Activated CD4-positive, alpha-beta T cell treated with anti-CD3 and anti-CD28 coated beads for 4 hours (primary cell): ENCODE measurements around the gene GNL2.
"Not testable (repeated sequence)": the region's sequence is repeated elsewhere in the genome, so short reads cannot be mapped to it uniquely, and the experiment has no call there.

Experiments used
- DNase-seq, 2 donors: peaks; one replicate each; pipeline ENCODE4 v3.0.0-alpha.2; 2020

The GNL2 gene

DNA sequence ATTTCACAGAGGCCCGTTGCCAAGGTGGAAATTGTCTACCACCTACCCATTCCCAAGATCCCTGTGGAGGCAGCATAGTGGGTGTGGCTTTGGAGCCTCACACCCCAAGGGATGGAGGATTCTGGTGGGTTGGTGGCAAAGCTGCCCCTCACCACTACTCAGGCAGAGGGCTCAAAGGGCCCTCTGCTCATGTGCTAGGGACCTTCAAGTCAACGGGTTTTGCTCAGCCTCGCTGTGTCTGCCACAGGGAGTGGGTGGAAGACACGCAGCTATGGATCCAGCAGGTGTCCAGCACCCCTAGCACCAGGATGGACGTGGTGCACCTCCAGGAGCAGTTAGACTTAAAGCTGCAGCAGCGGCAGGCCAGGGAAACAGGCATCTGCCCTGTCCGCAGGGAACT, 36.7 kb downstream of the GNL2 start:
- no peak for DNase-seq

DNA sequence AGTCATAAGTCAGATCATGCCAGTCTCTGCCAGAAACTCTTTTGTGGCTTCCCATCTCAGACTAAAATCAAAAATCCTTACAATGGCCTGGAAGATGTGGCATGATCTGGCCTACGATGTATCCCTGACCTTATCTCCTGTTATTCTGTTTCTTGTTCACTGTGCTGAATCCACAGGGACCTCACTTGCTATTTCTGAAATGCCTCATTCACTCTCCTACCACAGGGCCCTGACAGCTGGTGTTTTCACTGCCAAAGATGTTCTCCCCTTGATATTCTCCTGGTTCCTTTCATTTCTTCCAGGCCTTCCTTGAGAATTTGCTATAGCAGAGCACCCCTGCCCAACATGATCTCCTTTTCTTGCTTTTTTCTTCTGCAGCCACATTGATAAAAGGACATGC, 37.3 kb downstream of the GNL2 start:
- DNase-seq: no peak

DNA sequence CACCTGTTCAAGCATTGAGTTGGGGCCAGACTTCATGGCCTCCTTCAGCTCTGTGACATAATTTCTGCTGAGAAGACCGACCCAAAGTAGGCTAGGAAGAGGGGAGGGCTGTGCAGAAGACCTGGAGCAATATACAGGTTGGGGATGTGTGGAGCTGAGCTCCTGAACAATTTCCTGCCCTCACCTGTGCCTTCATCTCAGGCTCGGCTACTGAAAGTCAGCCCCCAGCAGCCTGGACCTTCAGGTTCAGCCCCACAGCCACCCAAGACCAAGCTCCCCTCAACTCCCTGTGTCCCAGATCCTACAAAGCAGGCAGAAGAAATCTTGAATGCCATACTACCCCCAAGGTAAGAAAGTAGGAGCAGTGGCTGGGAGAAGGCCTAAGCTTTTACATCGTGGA, 38.3 kb downstream of the GNL2 start:
- no peak for DNase-seq

DNA sequence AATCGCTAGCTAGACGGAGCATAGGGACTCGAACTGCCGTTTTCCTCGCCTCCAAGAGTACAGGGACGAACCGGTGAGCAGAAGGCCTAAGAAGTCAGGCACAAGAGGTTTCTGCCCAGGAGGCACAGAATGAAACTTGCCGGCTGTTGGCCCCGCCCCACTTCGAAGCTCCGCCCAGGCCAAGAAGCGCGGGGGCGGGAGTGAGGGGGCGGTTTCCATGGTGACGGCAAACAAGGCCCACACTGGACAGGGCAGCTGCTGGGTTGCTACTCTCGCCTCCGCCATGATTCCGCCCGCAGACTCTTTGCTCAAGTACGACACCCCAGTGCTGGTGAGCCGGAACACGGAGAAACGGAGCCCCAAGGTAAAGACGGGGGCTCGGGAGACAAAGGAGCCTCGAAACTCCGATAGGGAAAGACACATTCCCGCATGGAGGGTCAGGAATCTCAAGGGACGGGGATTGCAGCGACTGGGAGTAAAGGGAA, 39.0 kb downstream of the GNL2 start, which contains the start of gene DNALI1:
TSS of gene DNALI1 (plus strand) at position 229 of the 485 bp plus-strand sequence. CDS start at position 284, 55 bp downstream.
- DNase-seq: no peak

DNA sequence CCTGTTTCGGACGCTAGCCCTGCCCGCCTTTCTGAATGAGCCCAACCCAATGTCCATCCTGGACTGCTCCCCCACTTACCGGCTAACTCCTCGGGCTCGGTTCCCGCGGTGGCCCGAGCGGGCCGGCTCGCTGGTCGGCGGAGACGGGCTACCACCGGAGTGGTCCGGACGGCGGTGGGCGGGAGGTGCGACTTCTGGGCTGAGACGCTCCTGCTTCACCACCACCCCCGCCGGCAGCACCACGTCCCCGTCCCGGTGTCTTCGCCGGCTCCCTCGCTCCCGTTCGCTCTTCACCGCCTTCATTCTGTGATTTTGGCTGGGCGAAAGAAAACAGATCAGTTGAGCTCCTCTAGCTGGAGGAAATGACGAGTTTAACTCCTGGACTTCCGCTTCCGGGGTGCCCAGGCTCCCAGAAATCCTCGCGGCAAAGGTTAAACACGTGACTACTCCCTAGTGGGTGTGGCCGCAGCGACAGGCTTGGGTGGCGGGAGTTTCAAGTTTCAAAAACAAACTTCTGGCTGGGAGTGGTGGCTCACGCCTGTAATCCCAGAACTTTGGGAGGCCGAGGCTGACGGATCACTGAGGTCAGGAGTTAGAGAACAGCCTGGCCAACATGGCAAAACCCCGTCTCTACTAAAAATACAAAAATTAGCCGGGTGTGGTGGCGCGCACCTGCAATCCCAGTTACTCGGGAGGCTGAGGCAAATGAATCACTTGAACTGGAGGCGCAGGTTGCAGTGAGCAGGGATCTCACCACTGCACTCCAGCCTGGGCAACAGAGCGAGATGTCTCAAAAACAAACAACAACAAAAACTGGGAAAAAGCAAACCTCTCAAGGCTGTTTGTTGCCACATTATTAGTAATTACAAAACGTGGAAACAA, 41.6 kb downstream of the GNL2 start, which contains the start of gene SNIP1:
TSS of gene SNIP1 (minus strand) at position 367 of the 882 bp plus-strand sequence. CDS start at position 303, 64 bp downstream.
- DNase-seq: peak; percentile 88 to 89

DNA sequence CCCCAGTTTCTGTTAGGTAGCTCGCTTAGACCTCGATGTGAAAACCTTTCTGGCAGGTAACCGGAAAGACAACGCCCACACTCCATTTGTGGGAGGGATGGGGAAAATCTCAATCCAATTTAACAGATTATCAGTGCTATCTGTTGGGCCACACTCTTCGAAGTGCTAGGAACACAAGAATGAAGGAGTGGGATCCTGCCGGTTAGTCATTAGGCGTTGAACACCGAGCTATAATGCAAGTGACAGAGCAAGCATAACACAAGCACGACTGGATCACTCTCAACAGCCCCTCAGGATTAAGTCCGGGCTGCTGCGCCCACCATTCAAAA, 42.2 kb downstream of the GNL2 start:
- DNase-seq: no peak

DNA sequence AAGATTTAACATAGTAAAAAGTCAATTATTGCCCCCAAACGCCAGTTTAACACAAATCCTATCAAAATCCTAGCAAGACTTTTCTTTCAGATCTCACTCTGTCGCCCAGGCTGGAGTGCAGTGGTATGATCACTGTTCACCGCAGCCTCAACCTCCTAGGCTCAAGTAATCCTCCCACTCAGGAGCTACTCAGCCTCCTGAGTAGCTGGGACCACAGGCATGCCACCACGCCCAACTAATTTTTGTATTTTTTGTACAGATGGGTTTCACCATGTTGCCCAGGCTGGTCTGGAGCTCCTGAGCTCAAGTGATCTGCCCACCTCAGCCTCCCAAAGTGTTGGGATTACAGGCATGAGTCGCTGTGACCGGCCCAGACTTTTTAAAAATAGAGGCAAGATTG, 46.4 kb downstream of the GNL2 start:
- DNase-seq: no peak

DNA sequence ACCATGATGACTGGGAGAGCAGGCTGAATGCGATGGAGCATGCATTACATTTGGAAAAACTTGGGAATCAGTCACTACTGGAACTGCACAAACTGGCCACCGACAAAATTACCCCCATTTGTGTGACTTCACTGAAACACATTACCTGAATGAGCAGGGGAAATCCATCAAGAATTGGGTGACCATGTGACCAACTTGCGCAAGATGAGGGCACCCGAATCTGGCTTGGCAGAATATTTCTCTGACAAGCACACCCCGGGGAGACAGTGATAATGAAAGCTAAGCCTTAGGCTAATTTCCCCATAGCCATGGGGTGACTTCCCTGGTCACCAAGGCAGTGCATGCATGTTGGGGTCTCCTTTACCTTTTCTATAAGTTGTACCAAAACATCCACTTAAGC, 50.7 kb downstream of the GNL2 start:
- no peak for DNase-seq

DNA sequence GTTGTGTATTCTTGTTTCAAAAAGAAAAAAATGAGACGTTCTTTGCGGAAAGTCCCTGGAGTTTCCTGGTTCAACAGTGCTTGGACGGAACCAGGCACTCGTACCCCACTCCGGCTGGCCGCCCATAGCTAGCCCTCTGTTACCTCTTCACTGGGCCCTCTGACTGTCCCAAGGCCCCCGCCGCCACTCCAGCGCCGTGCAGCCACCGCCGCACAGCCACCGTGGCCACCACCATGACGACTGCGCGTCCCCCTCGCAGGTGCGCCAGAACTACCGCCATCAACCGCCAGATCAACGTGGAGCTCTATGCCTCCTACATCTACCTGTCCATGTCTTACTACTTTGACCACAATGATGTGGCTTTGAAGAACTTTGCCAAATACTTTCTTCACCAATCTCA, 51.2 kb downstream of the GNL2 start:
- no peak for DNase-seq

DNA sequence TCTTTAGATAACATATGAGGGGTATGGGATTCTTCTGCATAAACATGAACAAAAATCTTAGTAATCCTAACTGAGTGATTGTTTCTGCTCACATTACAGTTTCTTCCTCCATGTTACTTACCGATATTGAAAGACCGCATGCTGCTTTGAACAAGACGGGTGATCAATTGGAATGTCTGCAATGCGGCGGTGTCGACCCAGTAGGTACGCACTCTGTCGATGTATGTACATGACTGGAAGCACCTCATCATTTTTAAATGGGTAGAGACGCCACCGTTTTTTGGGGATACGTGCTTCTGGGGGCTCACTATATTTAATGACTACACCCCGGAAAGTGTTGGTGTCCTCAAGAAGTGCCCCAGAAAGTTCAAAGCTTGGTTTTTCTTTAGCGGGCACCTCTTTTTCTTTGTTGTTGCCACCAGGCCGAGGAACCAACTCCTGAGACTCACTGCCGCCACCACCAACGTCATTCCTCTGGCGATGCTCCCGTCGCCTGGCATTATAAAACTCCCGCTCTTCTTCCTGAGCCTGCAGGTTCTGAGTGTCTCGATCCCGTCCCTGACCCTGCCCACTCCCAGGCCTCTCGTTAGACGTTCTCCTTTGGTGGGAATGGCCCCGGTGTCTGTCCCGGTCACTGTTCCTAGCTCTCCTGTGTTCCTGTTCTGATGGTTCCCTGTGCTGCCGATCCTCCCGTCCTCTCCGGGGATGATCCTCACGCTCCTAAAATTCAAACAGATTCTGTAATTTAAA, 55.5 kb downstream of the GNL2 start:
- DNase-seq: no peak

DNA sequence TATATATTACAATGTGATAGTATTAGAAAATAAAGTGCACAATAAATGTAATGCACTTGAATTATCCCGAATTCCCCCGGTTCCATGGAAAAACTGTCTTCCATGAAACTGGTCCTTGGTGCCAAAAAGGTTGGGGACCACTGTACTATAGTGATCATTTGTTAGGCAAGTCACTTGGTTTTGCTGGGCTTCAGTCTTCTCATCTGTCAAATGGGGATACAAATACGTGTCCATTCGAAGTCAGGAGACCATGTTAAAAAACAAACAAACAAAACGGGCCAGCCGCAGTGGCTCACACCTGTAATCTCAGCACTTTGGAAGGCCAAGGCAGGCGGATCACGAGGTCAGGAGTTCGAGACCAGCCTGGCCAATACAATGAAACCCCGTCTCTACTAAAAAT, 56.6 kb downstream of the GNL2 start:
- DNase-seq: not testable (repeated sequence)

DNA sequence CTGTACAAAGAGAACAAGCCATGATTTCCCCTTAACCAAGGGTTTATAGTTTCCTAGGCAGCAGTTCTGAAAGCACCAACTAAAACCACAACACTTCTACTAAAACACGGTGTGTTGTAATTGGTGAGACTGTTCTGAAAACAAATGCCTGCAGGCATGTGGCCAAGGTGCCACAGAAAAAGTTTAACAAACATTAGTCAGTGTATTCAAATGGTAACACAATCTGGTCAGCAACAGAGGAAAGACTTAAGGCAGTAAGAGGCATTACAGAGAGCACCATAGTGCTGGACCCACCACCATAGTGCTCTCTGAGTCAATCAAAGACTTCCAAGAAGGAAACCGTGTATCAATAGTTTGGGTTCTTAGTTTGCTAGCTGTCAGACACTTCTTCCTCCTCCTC, 58.4 kb downstream of the GNL2 start:
- no peak for DNase-seq

DNA sequence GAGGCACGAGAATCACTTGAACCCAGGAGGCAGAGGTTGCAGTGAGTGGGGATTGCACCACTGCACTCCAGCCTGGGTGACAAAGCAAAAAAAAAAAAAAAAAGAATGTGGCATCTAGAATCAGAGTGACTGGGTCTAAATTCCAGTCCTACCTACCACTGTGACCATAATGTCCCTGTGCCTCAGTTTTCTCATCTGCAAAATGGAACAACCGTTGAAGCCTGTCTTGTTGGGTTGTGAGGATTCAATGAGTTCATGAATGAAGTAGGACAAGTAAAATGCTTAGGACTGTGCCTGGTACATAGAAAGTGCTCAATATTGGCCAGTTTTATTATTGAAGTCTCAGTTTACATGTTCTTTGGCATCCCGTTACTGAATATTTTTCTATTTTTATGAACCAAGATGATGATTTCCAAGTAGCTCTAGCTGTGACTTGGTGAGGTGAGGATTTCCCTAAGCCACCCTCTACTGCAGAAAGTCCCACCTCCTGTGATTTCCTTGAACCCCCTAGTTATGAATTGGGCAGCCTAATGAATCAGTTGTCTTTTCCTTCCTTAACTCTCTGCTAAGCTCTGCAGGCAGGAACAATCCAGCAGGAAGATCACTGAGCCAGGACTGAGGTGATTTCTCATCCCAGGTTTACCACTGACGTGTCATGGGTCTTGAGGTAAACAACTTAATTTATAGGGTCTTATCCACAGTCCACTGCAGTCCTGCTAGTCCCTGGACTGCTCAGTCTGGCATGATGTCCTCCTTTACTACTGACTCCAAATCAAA, 62.2 kb downstream of the GNL2 start:
- no peak for DNase-seq

DNA sequence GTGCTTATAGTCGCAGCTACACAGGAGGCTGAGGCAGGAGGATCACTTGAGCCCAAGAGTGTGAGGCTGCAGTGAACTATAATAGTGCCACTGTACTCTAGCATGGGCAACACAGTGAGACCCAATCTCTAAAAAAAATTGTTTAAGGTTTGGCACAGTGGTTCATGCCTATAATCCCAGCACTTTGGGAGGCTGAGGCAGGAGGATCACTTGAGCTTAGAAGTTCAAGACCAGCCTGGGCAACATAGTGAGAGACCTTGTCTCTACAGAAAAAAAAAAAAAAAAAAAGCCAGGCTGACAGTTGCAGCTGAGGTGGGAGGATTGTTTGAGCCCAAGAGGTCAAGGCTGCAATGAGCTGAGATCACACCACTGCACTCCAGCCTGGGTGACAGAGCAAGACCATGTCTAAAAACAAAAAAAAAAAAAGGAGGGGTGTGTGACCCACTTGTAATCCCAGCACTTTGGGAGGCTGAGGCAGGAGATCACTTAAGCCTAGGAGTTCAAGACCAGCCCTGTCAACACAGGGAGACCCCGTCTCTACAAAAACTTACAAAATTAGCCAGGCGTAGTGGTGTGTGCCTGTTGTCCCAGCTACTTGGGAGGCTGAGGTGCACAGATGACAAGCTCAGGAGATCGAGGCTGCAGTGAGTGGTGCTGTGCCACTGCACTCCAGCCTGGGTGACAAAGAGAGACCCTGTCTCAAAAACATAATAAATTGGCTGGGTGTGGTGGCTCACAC, 63.1 kb downstream of the GNL2 start:
- not testable (repeated sequence) for DNase-seq

DNA sequence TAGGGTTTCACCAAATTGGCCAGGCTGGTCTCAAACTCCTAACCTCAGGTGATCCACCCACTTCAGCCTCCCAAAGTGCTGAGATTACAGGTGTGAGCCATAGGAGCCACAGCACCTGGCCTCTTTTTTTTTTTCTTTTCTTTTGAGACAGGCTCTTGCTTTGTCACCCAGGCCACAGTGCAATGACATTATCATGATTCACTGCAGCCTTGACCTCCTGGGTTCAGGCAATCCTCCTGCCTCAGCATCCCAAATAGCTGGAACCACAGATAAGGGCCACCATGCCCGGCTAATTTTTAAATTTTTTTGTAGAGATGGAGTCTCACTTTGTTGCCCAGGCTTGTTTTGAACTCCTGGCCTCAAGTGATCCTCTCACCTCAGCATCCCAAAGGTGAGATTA, 65.8 kb downstream of the GNL2 start:
- DNase-seq: not testable (repeated sequence)

DNA sequence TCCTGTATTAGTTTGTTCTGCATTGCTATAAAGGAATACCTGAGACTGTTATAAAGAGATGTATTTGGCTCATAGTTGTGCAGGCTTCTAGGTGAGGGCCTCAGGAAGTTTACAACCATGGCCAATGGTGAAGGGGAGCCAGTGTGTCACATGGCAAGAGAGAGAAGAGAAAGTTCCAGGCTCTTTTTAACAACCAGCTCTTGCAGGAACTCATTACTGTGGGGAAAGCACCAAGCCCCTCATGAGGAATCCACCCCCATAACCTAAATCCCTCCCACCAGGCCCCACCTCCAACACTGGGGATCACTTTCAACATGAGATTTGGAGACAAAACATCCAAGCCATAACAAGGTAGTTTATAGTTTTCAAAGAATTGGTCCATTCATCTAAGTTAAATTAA, 76.1 kb downstream of the GNL2 start:
- DNase-seq: no peak

DNA sequence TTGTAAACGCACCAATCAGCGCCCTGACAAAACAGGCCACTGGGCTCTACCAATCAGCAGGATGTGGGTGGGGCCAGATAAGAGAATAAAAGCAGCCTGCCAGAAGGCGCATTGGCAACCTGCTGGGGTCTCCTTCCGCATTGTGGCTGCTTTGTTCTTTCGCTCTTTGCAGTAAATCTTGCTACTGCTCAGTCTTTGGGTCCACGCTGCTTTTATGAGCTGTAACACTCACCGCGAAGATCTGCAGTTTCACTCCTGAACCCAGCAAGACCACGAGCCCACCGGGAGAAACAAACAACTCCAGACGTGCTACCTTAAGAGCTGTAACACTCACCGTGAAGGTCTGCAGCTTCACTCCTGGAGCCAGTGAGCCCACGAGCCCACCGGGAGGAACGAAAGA, 76.8 kb downstream of the GNL2 start:
- peak; percentile 10 to 14 for DNase-seq

DNA sequence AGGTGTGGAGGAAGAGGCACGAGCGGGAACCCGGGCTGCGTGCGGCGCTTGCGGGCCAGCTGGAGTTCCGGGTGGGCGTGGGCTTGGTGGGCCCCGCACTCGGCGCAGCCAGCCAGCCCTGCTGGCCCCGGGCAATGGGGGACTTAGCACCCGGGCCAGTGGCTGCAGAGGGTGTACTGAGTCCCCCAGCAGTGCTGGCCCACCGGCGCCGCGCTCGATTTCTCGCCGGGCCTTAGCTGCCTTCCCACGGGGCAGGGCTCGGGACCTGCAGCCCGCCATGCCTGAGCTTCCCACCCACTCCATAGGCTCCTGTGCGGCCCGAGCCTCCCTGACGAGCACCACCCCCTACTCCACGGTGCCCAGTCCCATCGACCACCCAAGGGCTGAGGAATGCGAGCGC, 77.5 kb downstream of the GNL2 start:
- not testable (repeated sequence) for DNase-seq

DNA sequence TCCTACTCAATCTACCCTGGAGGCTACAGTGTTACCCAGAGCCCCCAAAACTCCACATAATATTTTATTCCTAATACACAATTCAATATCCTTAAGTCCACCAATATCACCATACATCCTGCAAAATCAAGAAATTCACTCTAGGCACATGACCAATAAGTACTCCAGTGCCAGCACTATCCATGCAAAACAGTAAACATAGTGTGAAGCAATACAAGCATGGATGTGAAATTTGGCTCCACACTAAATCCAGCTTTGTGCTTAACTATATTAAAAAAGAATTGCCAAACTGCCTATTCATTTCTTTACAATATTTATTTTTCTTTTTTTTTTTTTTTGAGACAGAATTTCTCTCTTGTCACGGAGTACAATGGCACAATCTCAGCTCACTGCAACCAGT, 78.2 kb downstream of the GNL2 start:
- no peak for DNase-seq
